ENCODE measurements around the gene IQCM. TPM values are rescaled to one million over a fixed set of nuclear protein-coding genes. Genes with fewer than 3 reads are reported as not detected.

The IQCM gene
- total RNA-seq, 3 donors from 2014 or later = not detected

DNA sequence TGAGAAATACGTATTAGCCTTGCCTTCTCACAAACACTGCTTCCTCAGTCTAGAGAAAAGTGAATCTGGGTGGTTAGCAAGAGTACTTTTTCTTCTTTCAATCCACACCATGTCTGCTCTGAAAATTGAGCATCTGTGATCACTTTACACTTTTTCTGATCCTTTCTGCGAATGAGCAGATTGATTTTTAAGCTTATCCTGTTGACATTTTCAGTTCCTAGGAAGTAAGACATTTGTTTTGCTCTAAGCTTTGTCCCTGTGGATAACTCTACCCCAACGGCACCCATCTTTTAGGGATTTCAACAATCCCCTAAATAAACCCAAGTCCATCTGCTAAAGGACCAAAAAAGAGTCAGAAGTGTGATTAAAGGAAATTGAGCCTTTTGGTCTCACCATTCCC is 487.5 kb downstream of the IQCM start:
- no peak overlapping the region for H3K4me3 ChIP-seq
- TF ChIP-seq POLR2A (IDR thresholded peaks at IDR 0.05) (no peak), POLR2AphosphoS5 (IDR thresholded peaks at IDR 0.05) (no peak)
- TF ChIP-seq, protein P1, sequence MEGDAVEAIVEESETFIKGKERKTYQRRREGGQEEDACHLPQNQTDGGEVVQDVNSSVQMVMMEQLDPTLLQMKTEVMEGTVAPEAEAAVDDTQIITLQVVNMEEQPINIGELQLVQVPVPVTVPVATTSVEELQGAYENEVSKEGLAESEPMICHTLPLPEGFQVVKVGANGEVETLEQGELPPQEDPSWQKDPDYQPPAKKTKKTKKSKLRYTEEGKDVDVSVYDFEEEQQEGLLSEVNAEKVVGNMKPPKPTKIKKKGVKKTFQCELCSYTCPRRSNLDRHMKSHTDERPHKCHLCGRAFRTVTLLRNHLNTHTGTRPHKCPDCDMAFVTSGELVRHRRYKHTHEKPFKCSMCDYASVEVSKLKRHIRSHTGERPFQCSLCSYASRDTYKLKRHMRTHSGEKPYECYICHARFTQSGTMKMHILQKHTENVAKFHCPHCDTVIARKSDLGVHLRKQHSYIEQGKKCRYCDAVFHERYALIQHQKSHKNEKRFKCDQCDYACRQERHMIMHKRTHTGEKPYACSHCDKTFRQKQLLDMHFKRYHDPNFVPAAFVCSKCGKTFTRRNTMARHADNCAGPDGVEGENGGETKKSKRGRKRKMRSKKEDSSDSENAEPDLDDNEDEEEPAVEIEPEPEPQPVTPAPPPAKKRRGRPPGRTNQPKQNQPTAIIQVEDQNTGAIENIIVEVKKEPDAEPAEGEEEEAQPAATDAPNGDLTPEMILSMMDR (IDR thresholded peaks at IDR 0.05) = no peak
- no peak for DNase-seq (ENCODE audit: low spot score in 2 of 2)
- no peaks in the 10 kb centered on the region for H3K27me3 ChIP-seq
- no peaks in the 10 kb centered on the region for H3K9me3 ChIP-seq
- H3K27ac ChIP-seq = no peak overlapping the region
- intact Hi-C loops (cut with DNase I; ENCODE audit: low total_unique reads) = no loop called here
- no peaks in the 10 kb centered on the region for H3K36me3 ChIP-seq
- H3K4me1 ChIP-seq = no peaks in the 10 kb centered on the region

GRCh38 chr4:149322203-149322602 is 493.4 kb downstream of the IQCM start:
- H3K27me3 ChIP-seq = no peaks in the 10 kb centered on the region
- H3K36me3 ChIP-seq = no peaks in the 10 kb centered on the region
- H3K4me1 ChIP-seq = no peaks in the 10 kb centered on the region
- intact Hi-C loops (cut with DNase I; ENCODE audit: low total_unique reads) = no loop called here
- no peak for TF ChIP-seq POLR2A (IDR thresholded peaks at IDR 0.05)
- TF ChIP-seq, protein P1 (IDR thresholded peaks at IDR 0.05) = no peak
- no peak for TF ChIP-seq POLR2AphosphoS5 (IDR thresholded peaks at IDR 0.05)
- no peaks in the 10 kb centered on the region for H3K9me3 ChIP-seq
- no peak for DNase-seq (ENCODE audit: low spot score in 2 of 2)
- no peak overlapping the region for H3K27ac ChIP-seq
- no peak overlapping the region for H3K4me3 ChIP-seq

GRCh38 chr4:149321438-149321837 is 494.2 kb downstream of the IQCM start:
- H3K36me3 ChIP-seq = no peaks in the 10 kb centered on the region
- intact Hi-C loops (cut with DNase I; ENCODE audit: low total_unique reads) = no loop called here
- no peak for DNase-seq (ENCODE audit: low spot score in 2 of 2)
- H3K27me3 ChIP-seq = no peaks in the 10 kb centered on the region
- no peak overlapping the region for H3K4me3 ChIP-seq
- H3K9me3 ChIP-seq = no peaks in the 10 kb centered on the region
- TF ChIP-seq, protein P1 (IDR thresholded peaks at IDR 0.05) = no peak
- TF ChIP-seq POLR2AphosphoS5 (IDR thresholded peaks at IDR 0.05) (no peak), POLR2A (IDR thresholded peaks at IDR 0.05) (no peak)
- H3K27ac ChIP-seq = no peak overlapping the region
- no peaks in the 10 kb centered on the region for H3K4me1 ChIP-seq

DNA sequence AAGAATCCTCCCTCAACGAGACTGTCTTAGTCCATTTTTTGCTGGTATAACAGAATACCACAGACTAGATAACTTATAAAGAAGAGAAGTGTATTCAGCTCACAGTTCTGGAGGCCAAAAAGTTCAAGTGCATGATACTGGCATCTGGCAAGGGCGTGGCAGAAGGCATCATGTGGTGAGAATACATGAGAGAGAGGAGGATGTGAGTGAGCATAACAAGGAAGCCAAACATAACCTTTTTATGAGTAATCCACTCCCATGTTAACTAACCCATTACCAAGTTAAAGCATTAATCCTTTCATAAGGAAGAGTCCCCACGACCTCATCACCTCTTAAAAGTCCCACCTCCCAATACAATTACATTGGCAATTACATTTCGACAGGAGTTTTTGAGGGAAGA is 504.6 kb downstream of the IQCM start:
- intact Hi-C loops (cut with DNase I; ENCODE audit: low total_unique reads) = no loop called here
- Histone ChIP-seq H3K27ac (no peak overlapping the region), H3K9me3 (no peaks in the 10 kb centered on the region), H3K27me3 (no peaks in the 10 kb centered on the region), H3K4me1 (no peaks in the 10 kb centered on the region), H3K36me3 (no peaks in the 10 kb centered on the region), H3K4me3 (no peak overlapping the region)
- TF ChIP-seq POLR2A (IDR thresholded peaks at IDR 0.05) = no peak
- TF ChIP-seq, protein P1 (IDR thresholded peaks at IDR 0.05) = no peak
- no peak for TF ChIP-seq POLR2AphosphoS5 (IDR thresholded peaks at IDR 0.05)
- DNase-seq (ENCODE audit: low spot score in 2 of 2) = no peak

DNA sequence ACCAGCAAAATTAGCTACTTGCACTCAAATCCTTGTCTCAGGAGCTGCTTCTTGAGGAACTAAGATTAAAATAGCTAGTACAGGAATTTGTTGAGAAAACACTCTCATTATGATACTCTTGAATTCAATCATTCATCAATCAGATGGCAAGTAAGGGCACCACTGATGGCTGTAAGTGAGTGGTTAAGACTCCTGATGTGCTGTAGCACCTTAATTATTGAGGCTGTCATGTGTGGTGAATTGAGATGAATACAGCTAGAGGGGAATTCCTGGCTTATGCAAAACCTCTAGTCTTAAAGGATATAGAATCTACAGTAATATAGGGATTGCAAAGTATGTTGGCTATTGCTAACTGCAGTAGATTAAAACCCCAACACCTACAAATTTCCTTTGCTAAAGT is 509.1 kb downstream of the IQCM start:
- TF ChIP-seq POLR2AphosphoS5 (IDR thresholded peaks at IDR 0.05) (no peak), POLR2A (IDR thresholded peaks at IDR 0.05) (no peak)
- TF ChIP-seq, protein P1 (IDR thresholded peaks at IDR 0.05) = no peak
- Histone ChIP-seq H3K27ac (no peak overlapping the region), H3K4me3 (no peak overlapping the region), H3K27me3 (no peaks in the 10 kb centered on the region), H3K36me3 (no peaks in the 10 kb centered on the region), H3K9me3 (no peaks in the 10 kb centered on the region), H3K4me1 (no peaks in the 10 kb centered on the region)
- intact Hi-C loops (cut with DNase I; ENCODE audit: low total_unique reads) = no loop called here
- DNase-seq (ENCODE audit: low spot score in 2 of 2) = no peak

Data from breast epithelium (tissue), 4 donors.